Measurements from ENCODE around the gene CTRB1.
"Not testable (repeated sequence)": the region's sequence is repeated elsewhere in the genome, so short reads cannot be mapped to it uniquely, and the experiment has no call there.

CTRB1 gene

DNA sequence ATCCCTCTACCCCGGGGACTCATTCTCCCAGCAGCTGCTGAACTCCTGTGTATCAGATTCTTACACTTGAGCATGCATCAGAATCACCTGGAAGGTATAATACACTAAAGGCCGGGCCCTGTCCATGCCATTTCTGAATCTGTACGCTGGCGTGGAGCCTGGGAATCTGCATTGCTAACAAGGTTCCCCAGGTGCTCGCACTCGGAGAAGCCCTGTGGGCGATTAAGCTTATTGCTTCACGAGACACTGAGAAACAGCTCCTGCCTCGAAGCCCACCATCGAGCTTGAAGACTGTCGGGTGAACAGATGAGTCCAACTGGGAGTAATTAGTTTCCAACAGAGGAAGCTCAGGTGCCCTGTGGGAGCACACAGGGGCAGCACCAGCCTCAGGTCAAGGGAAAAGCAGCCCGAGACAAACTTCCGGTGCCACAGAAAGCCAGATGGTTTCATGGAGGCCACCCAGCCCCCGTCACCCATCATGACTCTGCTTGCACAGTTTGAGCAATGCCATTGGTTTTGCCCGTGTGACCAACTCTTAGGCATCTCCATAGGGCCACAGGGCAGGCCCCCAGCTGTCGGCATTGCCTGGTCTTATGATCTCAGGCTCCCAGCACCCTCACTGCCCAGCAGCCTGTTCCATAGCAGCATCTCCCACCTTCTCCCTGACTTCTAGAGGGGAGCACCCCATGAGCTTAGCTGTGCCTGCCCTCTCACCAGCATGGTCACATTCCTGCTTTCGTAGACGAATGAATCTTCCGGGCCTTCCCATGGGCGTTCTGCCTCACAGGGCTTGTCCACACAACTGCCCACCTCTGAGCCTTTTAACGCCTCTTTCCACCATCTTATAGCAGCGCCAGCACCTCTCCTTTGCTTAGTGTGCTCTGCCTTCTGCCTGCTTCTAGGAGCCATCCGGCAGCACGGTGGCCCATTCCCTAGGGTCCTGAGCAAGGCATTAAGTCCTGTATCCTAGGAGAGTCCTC lies 22.7 kb upstream of the CTRB1 start:
- Mint-ChIP-seq H3K4me1 (ENCODE audit: low read depth) (peaks cover 3% of the 10 kb centered on the region), H3K4me3 (no peak overlapping the region), H3K9me3 (no peaks in the 10 kb centered on the region), H3K27me3 (peaks cover 91% of the 10 kb centered on the region), H3K36me3 (ENCODE audit: low read depth) (no peaks in the 10 kb centered on the region), H3K27ac (no peak overlapping the region)
- intact Hi-C loops (cut with micrococcal nuclease), result loop anchor here (5.0 kb wide), 1 partner anchor 351 kb away; no protein-coding TSS in a partner anchor

DNA sequence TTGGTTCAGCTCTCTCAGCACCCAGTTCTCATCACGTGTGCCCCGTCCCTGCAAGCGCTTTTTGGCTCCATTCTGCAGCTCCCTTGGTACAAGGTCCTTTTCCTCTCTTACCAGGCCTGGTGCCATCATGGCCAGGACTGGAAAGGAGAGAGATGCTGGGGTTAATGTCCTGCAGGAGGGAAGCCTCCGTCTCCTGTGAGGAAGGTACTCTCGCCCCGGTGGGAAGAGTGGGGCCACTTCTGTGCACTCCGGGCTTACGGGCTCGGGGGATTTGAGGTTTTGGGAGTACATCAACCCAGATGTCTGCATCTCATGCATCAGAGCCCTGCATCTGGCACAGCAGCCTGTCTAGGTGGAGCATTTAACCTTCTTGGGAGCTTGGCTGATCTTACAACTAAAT lies 22.0 kb upstream of the CTRB1 start:
- Mint-ChIP-seq H3K9me3 (no peaks in the 10 kb centered on the region), H3K27ac (no peak overlapping the region), H3K4me1 (ENCODE audit: low read depth) (peaks cover 6% of the 10 kb centered on the region), H3K36me3 (ENCODE audit: low read depth) (no peaks in the 10 kb centered on the region), H3K27me3 (peaks cover 92% of the 10 kb centered on the region), H3K4me3 (no peak overlapping the region)
- intact Hi-C loops (cut with micrococcal nuclease), result loop anchor here (5.0 kb wide), 1 partner anchor 350 kb away; no protein-coding TSS in a partner anchor

DNA sequence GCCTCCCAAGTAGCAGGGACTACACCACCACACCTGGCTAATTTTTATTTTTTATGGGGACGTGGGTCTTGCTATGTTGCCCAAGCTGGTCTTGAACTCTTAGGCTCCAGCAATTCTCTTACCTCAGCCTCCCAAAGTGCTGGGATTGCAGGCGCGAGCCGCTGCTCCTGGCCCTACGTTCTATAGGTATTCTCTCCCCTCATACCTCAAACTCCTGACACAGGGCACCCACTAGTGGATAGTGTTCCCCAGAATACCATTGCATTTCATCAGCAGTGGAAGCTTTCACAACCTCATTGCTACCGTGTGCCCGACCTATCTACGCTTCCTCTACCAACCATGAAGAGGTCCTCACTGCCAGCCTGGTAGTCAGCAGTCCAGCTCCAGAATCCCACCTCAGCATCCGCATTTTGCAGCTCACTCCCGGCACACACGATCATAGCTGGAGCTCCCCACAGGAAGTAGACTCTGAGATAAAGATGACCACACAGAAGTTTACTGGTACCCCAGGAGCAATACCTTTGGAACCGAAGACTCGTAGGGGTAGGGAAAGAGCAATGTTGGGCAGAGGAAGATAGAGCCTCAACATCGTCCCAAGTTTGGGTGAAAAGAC lies 21.2 kb upstream of the CTRB1 start:
- intact Hi-C loops (cut with micrococcal nuclease), result loop anchor here (5.0 kb wide), 1 partner anchor 350 kb away; no protein-coding TSS in a partner anchor
- no peaks in the 10 kb centered on the region for H3K36me3 Mint-ChIP-seq (ENCODE audit: low read depth)
- H3K4me3 Mint-ChIP-seq, result no peak overlapping the region
- H3K4me1 Mint-ChIP-seq (ENCODE audit: low read depth), result peaks cover 6% of the 10 kb centered on the region
- no peak overlapping the region for H3K27ac Mint-ChIP-seq
- H3K27me3 Mint-ChIP-seq, result peaks cover 94% of the 10 kb centered on the region
- H3K9me3 Mint-ChIP-seq, result no peaks in the 10 kb centered on the region

DNA sequence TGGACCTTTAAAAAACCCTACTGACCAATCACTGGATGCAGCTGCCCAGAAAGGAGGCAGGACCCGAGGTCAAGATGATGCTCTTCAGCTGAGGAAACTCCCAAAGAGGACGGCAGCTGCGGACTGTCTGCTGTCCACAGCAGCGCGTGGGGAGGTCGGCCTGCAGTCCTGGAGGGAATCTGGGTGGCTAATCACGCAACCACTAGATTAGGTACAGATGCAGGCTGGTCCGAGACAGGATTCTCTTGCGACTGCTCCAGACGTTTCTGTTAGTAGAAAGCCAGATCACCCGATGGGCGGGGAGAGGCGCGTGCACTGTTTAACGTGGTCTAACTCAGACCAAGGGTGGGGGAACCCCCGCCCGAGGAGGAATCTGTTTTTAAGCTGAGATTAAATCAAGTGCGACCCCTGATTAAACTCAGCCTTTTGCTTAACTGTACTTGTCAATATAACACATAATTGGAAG lies 20.6 kb upstream of the CTRB1 start:
- Mint-ChIP-seq H3K36me3 (ENCODE audit: low read depth) (no peaks in the 10 kb centered on the region), H3K4me3 (no peak overlapping the region), H3K9me3 (no peaks in the 10 kb centered on the region), H3K27me3 (peaks cover 94% of the 10 kb centered on the region), H3K27ac (no peak overlapping the region), H3K4me1 (ENCODE audit: low read depth) (peaks cover 6% of the 10 kb centered on the region)
- intact Hi-C loops (cut with micrococcal nuclease), result loop anchor here (5.0 kb wide), 1 partner anchor 349 kb away; no protein-coding TSS in a partner anchor

DNA sequence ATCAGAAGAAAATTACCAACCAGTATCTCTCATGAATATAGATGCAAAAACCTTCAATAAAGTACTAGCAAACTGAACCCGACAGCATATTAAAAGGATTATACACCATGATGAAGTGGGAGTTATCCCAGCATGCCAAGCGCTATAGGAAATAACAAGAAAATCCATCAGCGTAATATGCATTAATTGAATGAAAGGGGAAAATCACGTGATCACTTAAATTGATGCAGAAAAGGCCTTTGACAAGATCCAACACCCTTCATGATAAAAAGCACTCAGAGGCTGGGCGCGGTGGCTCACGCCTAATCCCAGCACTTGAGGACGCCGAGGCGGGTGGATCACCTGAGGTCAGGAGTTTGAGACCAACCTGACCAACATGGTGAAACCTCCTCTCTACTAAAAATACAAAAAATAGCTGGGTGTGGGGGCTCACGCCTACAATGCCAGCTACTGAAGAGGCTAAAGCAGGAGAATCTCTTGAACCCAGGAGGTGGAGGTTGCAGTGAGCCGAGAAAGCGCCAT lies 16.7 kb upstream of the CTRB1 start:
- peaks cover 83% of the 10 kb centered on the region for H3K27me3 Mint-ChIP-seq
- H3K4me3 Mint-ChIP-seq, result no peak overlapping the region
- H3K9me3 Mint-ChIP-seq, result no peaks in the 10 kb centered on the region
- no peak overlapping the region for H3K27ac Mint-ChIP-seq
- H3K4me1 Mint-ChIP-seq (ENCODE audit: low read depth), result peaks cover 6% of the 10 kb centered on the region
- intact Hi-C loops (cut with micrococcal nuclease), result no loop called here
- H3K36me3 Mint-ChIP-seq (ENCODE audit: low read depth), result no peaks in the 10 kb centered on the region

DNA sequence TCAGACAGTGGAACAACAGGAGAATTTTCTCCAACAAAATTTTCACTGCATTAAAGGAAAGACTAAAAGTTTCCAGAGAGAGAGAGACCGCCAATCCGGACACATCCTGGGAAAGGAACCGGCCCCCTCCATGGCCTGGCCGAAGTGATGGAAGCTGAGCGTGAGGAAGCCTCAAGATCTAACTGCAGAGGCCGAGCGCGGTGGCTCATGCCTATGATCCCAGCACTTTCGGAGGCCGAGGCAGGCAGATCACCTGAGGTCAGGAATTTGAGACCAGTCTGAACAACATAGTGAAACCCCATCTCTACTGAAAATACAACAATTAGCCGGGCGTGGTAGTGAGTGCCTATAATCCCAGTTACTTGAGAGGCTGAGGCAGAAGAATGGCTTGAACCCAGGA lies 15.7 kb upstream of the CTRB1 start:
- H3K36me3 Mint-ChIP-seq (ENCODE audit: low read depth), result no peaks in the 10 kb centered on the region
- H3K27me3 Mint-ChIP-seq, result peaks cover 83% of the 10 kb centered on the region
- no peak overlapping the region for H3K4me3 Mint-ChIP-seq
- peaks cover 6% of the 10 kb centered on the region for H3K4me1 Mint-ChIP-seq (ENCODE audit: low read depth)
- intact Hi-C loops (cut with micrococcal nuclease), result no loop called here
- no peaks in the 10 kb centered on the region for H3K9me3 Mint-ChIP-seq
- no peak overlapping the region for H3K27ac Mint-ChIP-seq

DNA sequence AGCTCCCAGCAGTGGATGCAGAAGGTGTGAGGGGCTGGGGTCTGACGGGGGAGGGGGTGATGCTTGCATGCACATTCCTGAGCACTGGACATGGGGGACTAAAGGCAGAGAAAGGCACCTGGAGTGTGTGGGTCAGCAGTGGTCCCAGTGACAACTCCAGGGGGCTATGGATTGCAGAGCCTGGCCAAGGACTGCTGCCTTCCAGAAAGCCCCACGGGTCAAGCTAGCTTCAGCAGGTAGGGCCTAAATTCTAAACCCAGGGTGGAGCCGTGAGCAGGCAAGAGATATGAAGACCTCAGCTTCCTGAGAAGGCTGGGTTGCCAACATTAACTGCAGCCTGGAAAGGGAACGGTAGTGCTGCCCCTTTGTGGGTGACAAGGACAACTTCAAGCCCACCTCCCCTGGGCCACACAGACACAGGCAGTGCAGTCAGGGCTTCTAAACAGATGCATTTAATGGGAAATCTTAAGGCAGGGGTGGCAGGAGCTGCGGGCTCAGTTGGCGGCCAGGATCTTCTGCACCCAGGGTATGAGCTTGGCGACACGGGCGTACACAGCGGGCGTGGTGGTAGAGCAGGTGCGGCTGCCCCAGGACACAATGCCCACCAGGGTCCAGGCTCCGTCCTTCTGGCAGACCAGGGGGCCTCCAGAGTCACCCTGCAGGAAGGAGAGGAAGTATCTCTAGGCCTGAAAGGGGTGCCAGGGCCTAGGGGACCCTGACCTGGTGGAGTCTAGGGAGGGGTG lies 14.9 kb upstream of the CTRB1 start:
- Mint-ChIP-seq H3K4me1 (ENCODE audit: low read depth) (peaks cover 6% of the 10 kb centered on the region), H3K9me3 (no peaks in the 10 kb centered on the region), H3K27me3 (peaks cover 85% of the 10 kb centered on the region), H3K27ac (no peak overlapping the region), H3K4me3 (no peak overlapping the region), H3K36me3 (ENCODE audit: low read depth) (no peaks in the 10 kb centered on the region)
- intact Hi-C loops (cut with micrococcal nuclease), result loop anchor here (2.0 kb wide), 1 partner anchor 17 kb away; no protein-coding TSS in a partner anchor

DNA sequence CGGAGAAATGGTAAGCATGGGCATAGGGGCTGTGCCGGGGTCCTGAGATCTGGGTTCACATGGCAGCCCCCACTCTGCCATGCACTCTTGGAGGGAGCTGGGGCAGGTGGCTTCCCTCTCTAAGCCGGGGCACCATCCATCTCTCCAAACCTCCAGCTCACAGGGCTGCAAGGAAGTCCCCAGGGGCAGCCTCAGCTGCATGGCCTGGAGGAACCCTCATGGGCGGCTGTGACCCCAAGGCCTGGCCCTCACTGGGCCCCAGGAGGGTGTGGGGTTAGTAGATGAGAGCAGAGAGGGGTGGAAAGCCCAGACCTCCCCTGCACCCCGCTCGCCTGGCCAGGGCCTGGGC lies 14.4 kb upstream of the CTRB1 start:
- Mint-ChIP-seq H3K27me3 (peaks cover 86% of the 10 kb centered on the region), H3K27ac (no peak overlapping the region), H3K4me1 (ENCODE audit: low read depth) (peaks cover 6% of the 10 kb centered on the region), H3K9me3 (no peaks in the 10 kb centered on the region), H3K36me3 (ENCODE audit: low read depth) (no peaks in the 10 kb centered on the region), H3K4me3 (no peak overlapping the region)
- intact Hi-C loops (cut with micrococcal nuclease), result loop anchor here (2.0 kb wide), 1 partner anchor 16 kb away; no protein-coding TSS in a partner anchor

DNA sequence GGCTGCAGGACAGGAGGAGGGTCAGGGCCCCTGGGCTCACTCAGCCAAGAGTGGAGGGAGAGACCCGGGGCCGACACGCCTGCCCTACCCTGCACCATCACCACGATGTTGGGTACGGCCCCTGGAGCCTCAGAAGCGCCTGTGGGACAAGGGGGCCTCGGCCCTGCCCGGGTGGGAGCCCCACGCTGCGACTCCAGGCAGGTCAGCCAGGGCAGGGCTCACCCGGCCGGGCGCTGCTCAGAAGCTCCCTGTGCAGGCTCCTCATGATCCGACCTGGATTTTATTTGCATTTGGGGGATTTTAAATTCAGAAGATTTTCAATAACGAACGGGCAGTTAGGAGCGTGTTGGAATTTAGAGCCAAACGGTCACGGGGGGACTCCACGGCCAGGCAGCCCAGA lies 13.9 kb upstream of the CTRB1 start:
- not testable (repeated sequence) for H3K36me3 Mint-ChIP-seq (ENCODE audit: low read depth); H3K27ac Mint-ChIP-seq; H3K9me3 Mint-ChIP-seq; H3K4me1 Mint-ChIP-seq (ENCODE audit: low read depth); H3K4me3 Mint-ChIP-seq
- intact Hi-C loops (cut with micrococcal nuclease), result loop anchor here (2.0 kb wide), 1 partner anchor 16 kb away; no protein-coding TSS in a partner anchor
- peaks cover 86% of the 10 kb centered on the region for H3K27me3 Mint-ChIP-seq

DNA sequence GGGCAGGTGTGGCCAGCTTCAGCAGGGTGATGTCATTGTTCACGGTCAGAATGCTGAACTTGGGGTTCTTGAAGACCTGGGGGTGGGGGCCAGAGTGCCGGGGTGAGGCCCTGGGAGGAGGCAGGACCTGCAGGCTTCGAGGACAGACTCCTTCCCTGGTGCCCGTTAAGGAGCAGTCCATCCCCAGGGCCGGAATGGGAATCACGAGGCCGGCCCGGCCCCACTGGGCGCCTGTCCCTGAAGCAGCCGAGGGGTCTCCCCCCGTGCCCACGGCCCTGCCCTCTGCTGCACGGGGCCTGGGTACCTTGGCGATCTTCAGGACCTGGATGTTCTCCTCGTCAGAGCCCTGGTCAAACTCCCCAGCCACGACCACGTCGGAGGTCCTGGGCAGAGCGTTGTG lies 13.3 kb upstream of the CTRB1 start:
- not testable (repeated sequence) for H3K36me3 Mint-ChIP-seq (ENCODE audit: low read depth); H3K9me3 Mint-ChIP-seq; H3K4me1 Mint-ChIP-seq (ENCODE audit: low read depth); H3K4me3 Mint-ChIP-seq; H3K27ac Mint-ChIP-seq
- intact Hi-C loops (cut with micrococcal nuclease), result loop anchor here (2.0 kb wide), 1 partner anchor 15 kb away; no protein-coding TSS in a partner anchor
- H3K27me3 Mint-ChIP-seq, result peaks cover 86% of the 10 kb centered on the region

DNA sequence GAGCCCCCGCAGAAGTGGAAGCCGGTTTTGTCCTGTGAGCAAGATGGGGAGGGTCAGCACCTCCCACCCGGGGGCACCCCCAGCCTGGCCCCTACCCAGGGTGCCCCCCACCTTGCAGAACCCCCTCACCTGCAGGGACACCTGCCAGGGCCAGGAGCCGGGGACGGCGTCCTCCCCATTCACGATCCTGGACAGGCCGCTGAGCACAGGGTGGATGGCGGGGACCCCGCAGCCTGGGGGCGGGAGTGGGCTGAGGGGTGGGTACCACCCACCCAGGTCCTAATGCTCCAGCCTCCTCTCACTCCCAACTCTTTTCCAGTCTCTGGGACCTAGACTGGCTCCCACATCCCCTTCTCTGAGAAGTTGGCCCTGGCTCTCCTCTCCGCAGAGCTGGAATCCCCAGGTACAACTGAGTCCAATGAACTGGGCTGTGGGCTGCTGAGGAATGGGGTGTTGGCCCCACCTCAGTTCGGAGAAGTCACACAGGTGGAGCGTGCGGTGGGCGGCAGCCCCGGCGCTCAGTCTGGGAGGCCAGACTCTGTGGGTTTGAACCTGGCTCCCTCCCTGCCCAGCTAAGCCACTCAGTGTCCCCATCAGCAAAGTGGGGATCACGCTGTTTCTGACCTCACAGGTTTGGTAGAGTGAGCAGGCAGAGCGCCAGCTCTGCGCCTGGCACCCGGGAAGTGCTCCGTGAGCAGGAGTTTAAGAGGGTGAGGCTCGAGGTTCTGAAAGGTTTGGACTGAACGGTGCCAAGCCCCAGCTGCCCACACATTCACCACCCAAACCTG lies 12.6 kb upstream of the CTRB1 start:
- H3K9me3 Mint-ChIP-seq; H3K27ac Mint-ChIP-seq; H3K4me3 Mint-ChIP-seq; H3K36me3 Mint-ChIP-seq (ENCODE audit: low read depth); H3K4me1 Mint-ChIP-seq (ENCODE audit: low read depth): not testable (repeated sequence)
- H3K27me3 Mint-ChIP-seq, result peaks cover 85% of the 10 kb centered on the region
- intact Hi-C loops (cut with micrococcal nuclease), result loop anchor here (2.0 kb wide), 2 partner anchors 15 to 21 kb away; no protein-coding TSS in a partner anchor

DNA sequence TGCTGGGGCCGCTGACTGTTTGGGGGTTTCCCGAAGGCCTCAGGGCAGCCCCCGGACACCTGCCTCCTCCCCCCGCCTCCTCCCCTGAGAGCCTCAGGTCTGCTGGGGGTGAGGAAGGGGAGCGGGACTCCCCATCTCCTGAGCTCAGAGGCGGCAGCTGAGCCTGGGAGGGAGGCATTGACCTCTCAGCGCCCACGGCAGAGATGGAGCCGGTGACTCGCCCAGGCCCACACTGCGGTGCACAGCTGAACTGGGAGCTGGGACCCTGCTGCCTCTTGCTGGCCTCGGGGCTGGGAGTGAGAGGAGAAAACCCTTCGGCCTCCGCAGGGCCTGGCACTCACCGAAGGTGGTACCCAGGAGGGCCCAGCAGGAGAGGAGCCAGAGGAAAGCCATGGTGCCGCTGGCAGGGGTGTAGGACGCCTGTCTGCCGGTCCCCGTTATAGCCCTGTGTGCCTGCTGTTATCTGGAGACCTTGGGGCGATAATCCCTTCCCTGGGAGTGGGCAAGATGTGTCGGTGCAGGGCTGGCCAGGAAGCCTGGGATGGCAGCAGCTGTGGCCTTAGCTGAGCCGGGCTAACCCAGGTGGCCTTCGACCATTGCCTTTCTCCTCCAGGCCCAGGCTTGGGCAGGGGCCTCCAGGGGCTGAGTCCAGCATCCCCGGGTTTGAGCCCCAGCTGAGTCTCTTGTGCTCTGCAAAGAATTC lies 11.9 kb upstream of the CTRB1 start, which contains the start of gene CTRB2:
CTRB2 (minus strand) TSS at position 413 of the 703 bp plus-strand sequence; CDS start at position 393, 20 bp downstream.
- intact Hi-C loops (cut with micrococcal nuclease), result loop anchor here (2.0 kb wide), 1 partner anchor 20 kb away; no protein-coding TSS in a partner anchor
- H3K9me3 Mint-ChIP-seq, result no peaks in the 10 kb centered on the region
- H3K4me1 Mint-ChIP-seq (ENCODE audit: low read depth), result no peaks in the 10 kb centered on the region
- no peaks in the 10 kb centered on the region for H3K36me3 Mint-ChIP-seq (ENCODE audit: low read depth)
- peaks cover 83% of the 10 kb centered on the region for H3K27me3 Mint-ChIP-seq
- no peak within 1 kb of the TSS for H3K27ac Mint-ChIP-seq
- H3K4me3 Mint-ChIP-seq, result no peak within 1 kb of the TSS

All from dendritic cell treated with granulocyte-macrophage colony-stimulating factor and Interleukin-4, amounts not matched to agents 40 ng/mL and 50 ng/mL, for 4 days (primary cell).